ENCODE measurements around the gene PTX4. TPM values are rescaled to one million over a fixed set of nuclear protein-coding genes. Genes with fewer than 3 reads are reported as not detected.

The PTX4 gene
- total and polyA plus RNA-seq, 2 experiments from 2014 or later = 0.30 TPM; not detected in 1

DNA sequence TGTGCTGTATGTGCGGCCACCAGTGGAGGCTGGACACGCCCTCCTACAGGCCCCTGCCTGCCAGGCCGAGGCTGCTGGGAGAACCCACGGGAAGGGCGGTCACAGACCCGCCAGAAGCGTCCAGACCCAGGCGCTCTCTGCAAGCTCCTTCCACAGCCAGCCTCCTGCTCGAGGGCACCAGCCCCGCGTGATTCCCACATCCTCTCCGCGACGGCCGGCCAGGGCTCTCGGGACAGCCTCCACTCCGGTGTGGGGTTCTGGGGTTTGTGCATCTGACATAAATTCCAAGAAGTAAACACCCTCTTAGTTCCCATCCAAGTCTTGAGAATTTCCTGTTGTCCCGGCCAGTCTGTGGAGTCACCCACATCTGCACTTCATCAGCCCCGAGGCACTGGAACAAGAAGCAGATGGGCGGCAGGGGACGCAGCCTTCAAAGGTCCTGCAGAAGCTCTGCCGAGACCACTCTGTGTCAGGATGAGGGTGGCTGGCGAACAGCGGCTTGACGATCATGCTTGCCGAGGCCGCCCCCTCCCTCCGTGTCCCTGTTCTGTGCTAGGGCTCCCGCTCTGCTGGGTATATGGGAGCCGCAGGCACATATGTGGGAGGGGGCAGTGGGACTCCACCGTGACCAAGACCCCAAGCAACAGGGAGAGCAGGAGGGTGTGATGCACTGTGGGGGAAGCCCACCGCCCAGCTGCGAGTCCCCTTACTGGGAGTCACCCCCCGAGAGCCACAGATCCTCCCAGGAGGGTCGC is 42.3 kb upstream of the PTX4 start:
- Histone ChIP-seq H3K4me3 (no peak overlapping the region), H3K27me3 (no peaks in the 10 kb centered on the region), H3K27ac (no peak overlapping the region), H3K36me3 (no peaks in the 10 kb centered on the region), H3K4me1 (ENCODE audit: low read depth) (no peaks in the 10 kb centered on the region), H3K9me3 (ENCODE audit: low read depth) (no peaks in the 10 kb centered on the region)
- DNase-seq (ENCODE audit: low read depth in 1 of 2, low spot score in 1 of 2) = peak in 1 of 2 donors; percentile 86
- TF ChIP-seq, protein P1, sequence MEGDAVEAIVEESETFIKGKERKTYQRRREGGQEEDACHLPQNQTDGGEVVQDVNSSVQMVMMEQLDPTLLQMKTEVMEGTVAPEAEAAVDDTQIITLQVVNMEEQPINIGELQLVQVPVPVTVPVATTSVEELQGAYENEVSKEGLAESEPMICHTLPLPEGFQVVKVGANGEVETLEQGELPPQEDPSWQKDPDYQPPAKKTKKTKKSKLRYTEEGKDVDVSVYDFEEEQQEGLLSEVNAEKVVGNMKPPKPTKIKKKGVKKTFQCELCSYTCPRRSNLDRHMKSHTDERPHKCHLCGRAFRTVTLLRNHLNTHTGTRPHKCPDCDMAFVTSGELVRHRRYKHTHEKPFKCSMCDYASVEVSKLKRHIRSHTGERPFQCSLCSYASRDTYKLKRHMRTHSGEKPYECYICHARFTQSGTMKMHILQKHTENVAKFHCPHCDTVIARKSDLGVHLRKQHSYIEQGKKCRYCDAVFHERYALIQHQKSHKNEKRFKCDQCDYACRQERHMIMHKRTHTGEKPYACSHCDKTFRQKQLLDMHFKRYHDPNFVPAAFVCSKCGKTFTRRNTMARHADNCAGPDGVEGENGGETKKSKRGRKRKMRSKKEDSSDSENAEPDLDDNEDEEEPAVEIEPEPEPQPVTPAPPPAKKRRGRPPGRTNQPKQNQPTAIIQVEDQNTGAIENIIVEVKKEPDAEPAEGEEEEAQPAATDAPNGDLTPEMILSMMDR (IDR thresholded peaks at IDR 0.05; ENCODE audit: low read depth, low read length) = no peak

DNA sequence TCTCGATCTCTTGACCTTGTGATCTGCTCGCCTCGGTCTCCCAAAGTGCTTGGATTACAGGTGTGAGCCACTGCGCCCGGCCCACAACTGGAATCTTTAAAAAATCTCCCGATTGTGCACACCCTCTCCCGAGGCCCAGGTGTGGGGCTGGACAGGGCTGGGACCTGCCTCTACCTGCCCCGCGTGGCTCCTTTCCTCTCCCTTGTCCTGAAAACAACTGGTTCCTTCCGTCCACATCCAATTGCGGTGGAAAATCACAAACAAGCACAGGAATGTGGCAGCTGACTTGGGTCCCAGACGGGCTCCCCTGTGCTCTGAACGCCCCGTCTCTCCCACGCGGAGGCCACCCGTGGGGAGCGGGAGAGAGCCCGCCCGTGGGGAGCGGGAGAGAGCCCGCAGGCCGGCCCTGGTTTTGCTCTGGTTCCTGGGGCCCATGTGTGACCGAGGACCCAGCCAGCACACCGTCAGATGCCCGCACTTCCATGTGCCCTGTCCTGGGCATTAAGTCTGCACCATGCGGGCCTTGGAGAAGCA is 41.7 kb upstream of the PTX4 start:
- no peaks in the 10 kb centered on the region for H3K4me1 ChIP-seq (ENCODE audit: low read depth)
- H3K4me3 ChIP-seq = no peak overlapping the region
- H3K9me3 ChIP-seq (ENCODE audit: low read depth) = no peaks in the 10 kb centered on the region
- no peaks in the 10 kb centered on the region for H3K36me3 ChIP-seq
- TF ChIP-seq, protein P1 (IDR thresholded peaks at IDR 0.05; ENCODE audit: low read depth, low read length) = no peak
- no peaks in the 10 kb centered on the region for H3K27me3 ChIP-seq
- H3K27ac ChIP-seq = no peak overlapping the region
- DNase-seq (ENCODE audit: low read depth in 1 of 2, low spot score in 1 of 2) = no peak

DNA sequence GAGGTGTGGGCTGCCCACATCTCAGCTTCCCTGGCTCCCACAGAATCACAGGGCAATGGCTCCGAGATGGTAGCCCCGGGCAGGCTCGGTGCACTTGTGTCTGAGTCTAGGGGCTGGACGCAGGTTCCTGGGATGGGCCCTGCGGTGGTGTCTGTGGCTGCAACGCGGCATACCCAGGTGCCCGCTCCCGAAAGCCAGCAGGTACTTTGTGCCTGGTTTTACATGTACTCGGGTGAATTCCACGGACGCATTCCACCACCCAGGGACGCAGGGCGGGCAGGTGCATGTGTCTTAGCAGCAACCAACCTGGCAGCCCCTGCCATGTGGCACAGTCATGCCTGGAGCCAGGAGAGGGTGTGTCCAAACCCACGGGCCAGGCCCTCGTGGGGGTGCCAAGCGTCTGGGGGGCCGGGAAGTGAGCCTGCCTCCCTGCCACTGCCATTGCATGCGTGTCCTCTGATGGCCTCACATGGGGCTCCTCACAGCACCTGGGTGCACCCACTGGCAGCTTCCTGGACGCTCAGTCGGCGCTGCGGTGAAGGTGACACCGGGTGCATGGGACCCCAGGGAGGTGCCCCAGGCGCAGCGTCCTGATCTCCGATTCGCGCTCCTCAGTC is 40.3 kb upstream of the PTX4 start:
- no peaks in the 10 kb centered on the region for H3K36me3 ChIP-seq
- H3K27me3 ChIP-seq = no peaks in the 10 kb centered on the region
- H3K9me3 ChIP-seq (ENCODE audit: low read depth) = no peaks in the 10 kb centered on the region
- TF ChIP-seq, protein P1 (IDR thresholded peaks at IDR 0.05; ENCODE audit: low read depth, low read length) = no peak
- no peak for DNase-seq (ENCODE audit: low read depth in 1 of 2, low spot score in 1 of 2)
- no peak overlapping the region for H3K4me3 ChIP-seq
- no peaks in the 10 kb centered on the region for H3K4me1 ChIP-seq (ENCODE audit: low read depth)
- no peak overlapping the region for H3K27ac ChIP-seq

DNA sequence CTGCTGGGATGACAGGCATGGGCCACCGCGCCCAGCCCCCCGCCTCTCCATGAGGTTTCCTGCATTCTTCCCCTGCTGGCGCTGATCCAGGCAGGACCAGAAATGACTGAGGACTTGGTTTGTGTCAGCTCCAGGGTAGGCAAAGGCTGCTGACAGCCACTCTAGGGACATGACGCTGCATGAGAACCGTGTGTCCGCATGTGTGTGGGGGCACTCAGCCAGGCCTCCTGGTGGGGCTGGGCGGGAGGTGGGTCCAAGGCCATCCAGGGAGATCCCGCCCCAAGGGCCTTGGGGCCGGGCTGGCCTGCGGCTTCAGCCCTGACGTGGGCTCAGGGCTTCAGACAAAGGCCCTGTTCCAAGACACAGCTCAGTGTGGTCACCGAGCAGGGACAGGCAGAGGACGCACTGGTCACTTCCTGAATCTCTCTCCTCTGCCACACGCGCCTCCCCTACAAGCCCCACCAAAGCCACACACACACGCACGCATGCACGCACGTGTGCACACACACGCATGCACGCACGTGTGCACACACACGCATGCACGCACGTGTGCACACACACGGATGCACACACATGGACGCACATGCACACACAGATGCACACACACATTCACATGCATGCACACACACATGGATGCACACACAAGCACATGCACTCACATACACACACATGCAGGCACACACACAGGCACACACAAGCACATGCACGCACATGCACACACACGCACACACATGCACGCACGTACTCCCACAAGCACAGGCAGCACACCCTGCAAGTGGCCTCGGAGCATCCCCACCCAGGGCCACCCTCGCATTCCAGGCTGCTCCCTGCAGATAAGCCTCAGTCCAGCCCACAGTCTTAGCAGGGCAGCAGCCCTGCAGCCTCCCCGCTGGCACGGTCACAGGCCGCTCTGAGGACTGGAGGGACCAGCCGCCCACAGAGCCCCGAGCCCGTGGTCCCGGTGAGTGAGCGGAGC is 39.4 kb upstream of the PTX4 start:
- Histone ChIP-seq H3K9me3 (ENCODE audit: low read depth) (no peaks in the 10 kb centered on the region), H3K4me1 (ENCODE audit: low read depth) (no peaks in the 10 kb centered on the region), H3K4me3 (no peak overlapping the region), H3K27ac (peak overlapping the region; percentile 71), H3K36me3 (no peaks in the 10 kb centered on the region), H3K27me3 (no peaks in the 10 kb centered on the region)
- DNase-seq (ENCODE audit: low read depth in 1 of 2, low spot score in 1 of 2) = peak; percentile 64 to 73
- TF ChIP-seq, protein P1 (IDR thresholded peaks at IDR 0.05; ENCODE audit: low read depth, low read length) = no peak
